HG03575 (cell line): ENCODE data around the gene ANGPTL2.

Experiments used
- ATAC-seq: cut with Tn5 transposase; IDR thresholded peaks from one replicate; pipeline ENCODE4 v1.9.1; 2021; ENCODE audit not compliant: unreplicated experiment, insufficient number of reproducible peaks, low FRiP score; ENCODE audit errors: extremely low read depth

Gene ANGPTL2

DNA sequence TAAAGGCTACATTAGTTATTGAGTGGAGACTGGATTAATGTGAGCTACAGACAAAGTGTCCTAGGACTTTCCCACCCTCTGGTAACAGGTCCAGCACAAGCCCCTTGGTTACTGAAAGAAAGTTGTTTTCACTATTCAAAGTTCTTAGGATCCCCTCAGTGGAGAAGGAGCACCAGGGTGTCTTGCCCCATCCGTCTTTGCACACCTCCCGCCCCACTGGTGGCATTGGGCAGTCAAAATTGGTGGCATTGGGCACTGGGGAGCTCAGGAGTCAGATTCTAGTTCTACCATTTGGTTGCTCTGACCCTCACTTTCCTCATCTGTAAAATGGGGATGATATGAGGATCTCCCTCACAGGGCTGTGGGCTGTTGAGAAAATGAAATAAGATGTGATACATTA is 2.4 kb upstream of the ANGPTL2 start:
- ATAC-seq, result no peak

- no peak for ATAC-seq
Measured at GRCh38 chr9:127124111-127124531, 1.7 kb upstream of the ANGPTL2 start.

- ATAC-seq, result no peak
Measured at GRCh38 chr9:127123064-127123890, 842 bp upstream of the ANGPTL2 start.

GRCh38 chr9:127121628-127122175 is 733 bp downstream of the ANGPTL2 start:
- no peak for ATAC-seq

GRCh38 chr9:127119320-127119709 is 3.1 kb downstream of the ANGPTL2 start:
- no peak for ATAC-seq

GRCh38 chr9:127118597-127119319 is 3.7 kb downstream of the ANGPTL2 start:
- ATAC-seq, result no peak

- ATAC-seq, result no peak
Measured at GRCh38 chr9:127117801-127118200, 4.6 kb downstream of the ANGPTL2 start.

- ATAC-seq, result no peak
Measured at GRCh38 chr9:127116957-127117356, 5.5 kb downstream of the ANGPTL2 start.

GRCh38 chr9:127116088-127116726 is 6.2 kb downstream of the ANGPTL2 start:
- ATAC-seq, result no peak

DNA sequence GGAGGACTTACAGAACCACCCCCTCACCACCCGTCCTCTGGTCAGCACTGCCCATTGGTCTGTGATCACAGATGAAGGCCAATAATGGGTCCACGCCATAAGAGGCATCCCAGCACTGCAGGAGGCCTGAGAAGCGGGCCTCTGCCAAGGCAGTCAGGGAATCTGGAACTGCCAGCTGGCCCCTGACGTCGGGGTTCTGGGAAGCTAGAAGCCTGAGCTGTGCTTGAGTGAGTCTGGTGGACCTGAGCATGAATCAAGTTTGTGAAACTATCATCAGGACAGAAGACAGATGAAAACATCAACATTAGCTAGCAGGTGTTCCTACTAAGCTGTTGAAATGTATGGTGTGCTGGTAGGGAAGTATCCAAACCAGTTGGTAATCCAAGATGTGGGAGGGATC is 7.8 kb downstream of the ANGPTL2 start:
- ATAC-seq, result no peak

DNA sequence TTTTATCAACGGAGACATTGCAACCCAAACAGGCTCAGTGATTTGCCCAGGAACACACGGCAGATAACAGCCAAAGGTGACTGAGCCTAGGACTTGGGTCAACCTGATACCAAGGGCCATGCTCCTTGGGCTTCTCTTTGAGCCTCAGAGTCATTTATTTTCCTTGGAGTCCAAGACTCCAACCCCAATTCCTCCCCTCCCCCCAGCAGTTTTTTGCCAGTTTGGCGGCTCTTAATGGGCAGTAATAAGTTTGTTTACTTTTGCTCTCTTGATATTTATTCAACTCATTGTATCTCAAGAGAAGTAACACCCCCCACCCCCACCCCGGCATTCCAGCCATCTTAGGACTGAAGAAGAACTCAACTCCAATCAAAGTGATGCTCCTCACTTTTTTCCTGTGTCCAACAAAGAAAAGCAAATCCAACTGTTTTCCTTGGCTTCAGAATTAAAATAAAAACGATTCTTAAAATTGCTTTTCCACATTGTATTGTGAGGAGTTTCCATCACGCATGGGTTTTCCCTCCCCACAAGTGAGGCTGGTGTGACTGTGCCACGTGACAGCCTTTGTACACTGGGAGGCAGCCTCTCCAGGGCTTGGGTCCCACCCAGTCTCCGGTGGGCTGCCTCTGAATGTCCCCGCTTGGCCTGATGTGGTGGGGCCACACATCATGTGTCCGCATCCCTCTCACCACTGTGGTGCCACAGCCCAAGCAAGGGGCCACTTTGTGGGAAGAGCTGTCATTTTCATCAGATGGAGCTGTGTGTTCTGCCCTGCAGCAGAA is 9.1 kb downstream of the ANGPTL2 start:
- no peak for ATAC-seq

DNA sequence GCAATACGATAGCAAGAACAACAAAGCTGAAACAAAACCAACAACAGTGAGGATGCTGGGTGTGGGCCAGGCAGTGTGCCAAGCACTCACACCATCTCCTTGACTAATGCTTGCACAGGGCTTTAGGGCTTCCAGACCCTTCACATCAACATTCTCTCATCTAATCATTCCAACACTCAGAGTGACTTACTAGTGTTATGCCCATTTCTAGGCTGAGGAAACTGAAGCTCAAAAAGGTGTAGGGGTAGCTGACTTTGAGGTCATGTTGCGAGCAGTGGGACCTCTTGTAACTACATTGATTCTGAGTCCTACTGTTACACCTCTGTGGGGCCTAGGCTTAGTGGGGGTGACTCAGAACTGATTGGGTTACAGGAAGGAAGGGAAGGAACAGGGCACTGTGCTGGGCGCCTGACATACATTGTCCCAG is 9.7 kb downstream of the ANGPTL2 start:
- ATAC-seq, result no peak

- ATAC-seq, result no peak
Measured at GRCh38 chr9:127112056-127112455, 10.4 kb downstream of the ANGPTL2 start.

DNA sequence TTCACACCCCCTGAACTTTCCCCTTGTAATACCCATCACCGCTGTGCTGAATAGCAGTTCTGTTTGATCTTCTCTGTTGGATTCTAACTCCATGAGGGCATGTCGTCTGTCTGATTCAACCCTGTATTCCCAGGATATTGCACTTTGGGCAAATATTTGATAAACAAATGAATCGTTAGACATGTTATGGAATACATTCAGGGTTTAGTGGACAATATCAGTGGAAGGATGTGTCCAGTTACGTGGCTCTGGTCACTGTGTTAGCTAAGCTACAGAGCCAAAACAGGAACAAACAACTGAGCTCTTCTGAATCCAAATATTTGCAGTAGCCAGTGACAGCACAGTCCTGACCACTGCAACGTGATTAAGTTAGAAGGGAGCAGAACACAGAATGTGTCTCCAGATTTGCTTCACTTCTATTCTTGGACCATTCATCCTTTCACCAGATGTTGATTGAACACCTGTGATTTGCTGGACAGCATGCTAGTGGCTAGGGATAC is 13.2 kb downstream of the ANGPTL2 start:
- no peak for ATAC-seq

GRCh38 chr9:127107929-127108876 is 14.2 kb downstream of the ANGPTL2 start:
- ATAC-seq, result no peak

GRCh38 chr9:127107171-127107928 is 15.1 kb downstream of the ANGPTL2 start:
- no peak for ATAC-seq

- ATAC-seq, result no peak
Measured at GRCh38 chr9:127106466-127106855, 16.0 kb downstream of the ANGPTL2 start.
